22Rv1 (cell line): Measurements from ENCODE around the gene NFIA.

Source experiments
- ZFX ChIP-seq: fragments of 450-650 bp; IDR thresholded peaks from 2 replicates; pipeline ENCODE4 v1.6.1; 2017; ENCODE audit warnings: antibody characterized with exemption, borderline replicate concordance
- TF ChIP-seq, protein P1 (sequence below): fragments of 450-650 bp; IDR thresholded peaks from 2 replicates; pipeline ENCODE4 v1.5.1; 2017; ENCODE audit warnings: mild to moderate bottlenecking

DNA sequence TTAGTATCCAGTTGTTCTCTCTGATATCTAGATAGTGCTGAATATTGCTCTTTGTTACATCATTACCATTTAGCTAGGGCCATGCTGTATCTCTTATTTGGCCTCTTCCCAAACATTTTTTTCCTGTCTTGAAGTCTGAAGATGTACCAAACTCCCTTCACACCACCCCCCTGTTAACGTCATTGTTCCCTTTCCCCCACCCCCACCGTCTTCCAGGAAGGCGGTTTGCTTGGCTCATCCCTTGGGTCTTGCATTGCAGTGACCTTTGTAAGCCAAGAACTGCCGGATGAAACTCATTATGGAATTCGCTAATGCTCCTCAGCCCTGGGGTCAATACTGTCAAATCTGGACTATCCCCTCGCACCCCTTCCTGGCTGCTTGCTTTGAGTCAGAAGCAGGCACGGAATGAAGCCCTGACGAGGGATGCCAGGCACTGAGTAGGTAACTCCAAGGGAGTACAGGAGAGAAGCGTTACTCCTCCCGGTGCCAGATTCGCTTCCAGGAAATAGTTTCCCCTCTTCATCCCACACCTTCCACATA is 359.4 kb downstream of the NFIA start:
- TF ChIP-seq, protein P1, sequence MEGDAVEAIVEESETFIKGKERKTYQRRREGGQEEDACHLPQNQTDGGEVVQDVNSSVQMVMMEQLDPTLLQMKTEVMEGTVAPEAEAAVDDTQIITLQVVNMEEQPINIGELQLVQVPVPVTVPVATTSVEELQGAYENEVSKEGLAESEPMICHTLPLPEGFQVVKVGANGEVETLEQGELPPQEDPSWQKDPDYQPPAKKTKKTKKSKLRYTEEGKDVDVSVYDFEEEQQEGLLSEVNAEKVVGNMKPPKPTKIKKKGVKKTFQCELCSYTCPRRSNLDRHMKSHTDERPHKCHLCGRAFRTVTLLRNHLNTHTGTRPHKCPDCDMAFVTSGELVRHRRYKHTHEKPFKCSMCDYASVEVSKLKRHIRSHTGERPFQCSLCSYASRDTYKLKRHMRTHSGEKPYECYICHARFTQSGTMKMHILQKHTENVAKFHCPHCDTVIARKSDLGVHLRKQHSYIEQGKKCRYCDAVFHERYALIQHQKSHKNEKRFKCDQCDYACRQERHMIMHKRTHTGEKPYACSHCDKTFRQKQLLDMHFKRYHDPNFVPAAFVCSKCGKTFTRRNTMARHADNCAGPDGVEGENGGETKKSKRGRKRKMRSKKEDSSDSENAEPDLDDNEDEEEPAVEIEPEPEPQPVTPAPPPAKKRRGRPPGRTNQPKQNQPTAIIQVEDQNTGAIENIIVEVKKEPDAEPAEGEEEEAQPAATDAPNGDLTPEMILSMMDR: no peak
- no peak for TF ChIP-seq ZFX
